IMR-90 (cell line): ENCODE data around the gene CEBPE. TPM values are rescaled to one million over a fixed set of nuclear protein-coding genes. Genes with fewer than 3 reads are reported as not detected.

ENCODE experiments used
- ATAC-seq: fragments of 200-7000 bp; cut with Tn5 transposase; 2 replicates; pipeline ENCODE4 v1.9.1; 2020; ENCODE audit warnings: low read depth, mild to moderate bottlenecking, moderate library complexity
- BruUV-seq: library from RNA; stranded (reverse); fragments of 400-500 nt; replicated peaks from 2 replicates; lab custom pipeline; 2021; lab: Mats Ljungman, UMichigan
- CTCF ChIA-PET: fragments of 300-600 bp; formaldehyde crosslinking; extraction: SDS; loops from one replicate; lab custom pipeline; 2021; ENCODE audit warnings: antibody characterized with exemption; lab: Yijun Ruan, JAX
- POLR2A ChIA-PET: fragments of 300-600 bp; sonication (Branson Sonifier 250); formaldehyde crosslinking; loops from one replicate; lab custom pipeline; 2022; ENCODE audit warnings: antibody characterized with exemption; ENCODE audit not compliant: unreplicated experiment; lab: Charles Lee
- DNase-seq: peaks from one replicate; pipeline ENCODE4 v3.0.0; 2013
- H2AFZ ChIP-seq: replicated peaks from 2 replicates; pipeline ENCODE3; 2013; ENCODE audit warnings: low read length, mild to moderate bottlenecking; ENCODE audit not compliant: poor library complexity
- H2AK5ac ChIP-seq: 2 replicates; pipeline ENCODE4 v1.6.1; 2013; ENCODE audit warnings: low read depth, low read length, inconsistent platforms
- H2AK9ac ChIP-seq: replicated peaks from 2 replicates; pipeline ENCODE3; 2013; ENCODE audit warnings: mild to moderate bottlenecking, low read depth, low read length, moderate library complexity; ENCODE audit not compliant: poor library complexity
- H2BK120ac ChIP-seq: 2 replicates; pipeline ENCODE4 v1.6.1; 2013; ENCODE audit warnings: low read depth, low read length, inconsistent platforms
- H2BK15ac ChIP-seq: 3 replicates; pipeline ENCODE4 v1.6.1; 2013; ENCODE audit warnings: low read depth, low read length, inconsistent platforms
- H2BK20ac ChIP-seq: 2 replicates; pipeline ENCODE4 v1.6.1; 2013; ENCODE audit warnings: low read depth, mild to moderate bottlenecking, inconsistent platforms, low read length, moderate library complexity
- H2BK5ac ChIP-seq: 2 replicates; pipeline ENCODE4 v1.6.1; 2013; ENCODE audit warnings: mild to moderate bottlenecking, low read depth, low read length, inconsistent platforms; ENCODE audit not compliant: poor library complexity, severe bottlenecking
- H3K14ac ChIP-seq: replicated peaks from 2 replicates; pipeline ENCODE4 v1.6.1; 2013; ENCODE audit warnings: low read depth, low read length, inconsistent platforms
- H3K18ac ChIP-seq: 2 replicates; pipeline ENCODE4 v1.6.1; 2013; ENCODE audit warnings: low read depth, low read length, control low read depth
- H3K23ac ChIP-seq: 2 replicates; pipeline ENCODE4 v1.6.1; 2013; ENCODE audit warnings: low read depth, low read length, inconsistent platforms
- H3K27ac ChIP-seq: 2 replicates; pipeline ENCODE4 v1.5.1; 2013; ENCODE audit warnings: mild to moderate bottlenecking, control low read depth, low read length; ENCODE audit not compliant: insufficient read depth
- H3K27me3 ChIP-seq: 2 replicates; pipeline ENCODE4 v1.6.1; 2013; ENCODE audit warnings: low read length; ENCODE audit not compliant: control insufficient read depth, insufficient read depth
- H3K36me3 ChIP-seq: 2 replicates; pipeline ENCODE4 v1.6.1; 2013; ENCODE audit warnings: low read length, mixed read lengths; ENCODE audit not compliant: control insufficient read depth, insufficient read depth
- H3K4ac ChIP-seq: 2 replicates; pipeline ENCODE4 v1.6.1; 2013; ENCODE audit warnings: low read depth, low read length, inconsistent platforms
- H3K4me1 ChIP-seq: 2 replicates; pipeline ENCODE4 v1.6.1; 2013; ENCODE audit warnings: low read length, mixed read lengths; ENCODE audit not compliant: control insufficient read depth, insufficient read depth
- H3K4me2 ChIP-seq: 2 replicates; pipeline ENCODE4 v1.6.1; 2013; ENCODE audit warnings: low read depth, mild to moderate bottlenecking, control low read depth, low read length, moderate library complexity
- H3K4me3 ChIP-seq: 2 replicates; pipeline ENCODE4 v1.5.1; 2013; ENCODE audit warnings: low read depth, mild to moderate bottlenecking, control low read depth, low read length, moderate library complexity; ENCODE audit not compliant: insufficient read depth
- H3K56ac ChIP-seq: 2 replicates; pipeline ENCODE4 v1.6.1; 2013; ENCODE audit warnings: low read length, inconsistent platforms; ENCODE audit not compliant: insufficient read depth; ENCODE audit errors: extremely low read depth
- H3K79me1 ChIP-seq, 2 experiments: 2 replicates each; pipeline ENCODE4 v1.6.1; 2013; ENCODE audit warnings: low read length in 2 of 2, inconsistent platforms in 1 of 2, low read depth in 1 of 2
- H3K9ac ChIP-seq: 2 replicates; pipeline ENCODE4 v1.6.1; 2013; ENCODE audit warnings: low read depth, low read length, control low read depth
- H3K9me1 ChIP-seq: 2 replicates; pipeline ENCODE4 v1.6.1; 2013; ENCODE audit warnings: low read length, inconsistent platforms; ENCODE audit not compliant: insufficient read depth
- H3K9me3 ChIP-seq: 2 replicates; pipeline ENCODE4 v1.6.1; 2013; ENCODE audit warnings: low read length; ENCODE audit not compliant: control insufficient read depth, insufficient read depth
- H4K20me1 ChIP-seq: 2 replicates; pipeline ENCODE4 v1.6.1; 2013; ENCODE audit warnings: low read length, inconsistent platforms; ENCODE audit not compliant: insufficient read depth
- H4K5ac ChIP-seq: 2 replicates; pipeline ENCODE4 v1.6.1; 2013; ENCODE audit warnings: mild to moderate bottlenecking, low read depth, low read length, control low read depth
- H4K8ac ChIP-seq, 2 experiments: 2 replicates each; pipeline ENCODE4 v1.6.1; 2013; ENCODE audit warnings: low read depth in 2 of 2, low read length in 2 of 2, control low read depth in 1 of 2, inconsistent platforms in 1 of 2
- H4K91ac ChIP-seq: 2 replicates; pipeline ENCODE4 v1.6.1; 2013; ENCODE audit warnings: low read depth, low read length, inconsistent platforms; ENCODE audit not compliant: insufficient read depth
- BHLHE40 ChIP-seq: fragments of 150-350 bp; IDR thresholded peaks from 2 replicates; pipeline ENCODE4 v1.6.1; 2016; ENCODE audit warnings: mild to moderate bottlenecking, low read depth, low read length
- CHD1 ChIP-seq: IDR thresholded peaks from 2 replicates; pipeline ENCODE4 v1.6.1; 2012; ENCODE audit warnings: low read depth, low read length, improper control_type of control experiment
- FOS ChIP-seq: fragments of 150-350 bp; IDR thresholded peaks from 2 replicates; pipeline ENCODE4 v1.6.1; 2016; ENCODE audit warnings: low read depth, low read length
- MXI1 ChIP-seq: IDR thresholded peaks from 2 replicates; pipeline ENCODE4 v1.6.1; 2012; ENCODE audit warnings: low read depth, mild to moderate bottlenecking, low read length, moderate library complexity, borderline replicate concordance
- NFE2L2 ChIP-seq: fragments of 150-350 bp; IDR thresholded peaks from 2 replicates; pipeline ENCODE4 v1.6.1; 2016; ENCODE audit warnings: low read depth, mild to moderate bottlenecking, low read length
- POLR2A ChIP-seq: IDR thresholded peaks from 2 replicates; pipeline ENCODE4 v1.6.1; 2012; ENCODE audit warnings: mild to moderate bottlenecking, low read depth, low read length
- RAD21 ChIP-seq: IDR thresholded peaks from 2 replicates; pipeline ENCODE4 v1.6.1; 2012; ENCODE audit warnings: low read length, improper control_type of control experiment
- WGBS, 2 experiments: methylation state at CpG; one replicate each; pipeline versions ENCODE4 v1.1.5 to v1.1.7; 2013; ENCODE audit warnings: missing lambda C conversion rate in 2 of 2; ENCODE audit not compliant: insufficient read length in 1 of 2; ENCODE audit errors: extremely low coverage in 2 of 2; 5-methylcytosine and 5-hydroxymethylcytosine counted together
- dilution Hi-C: fragments of 300-500 bp; cut with HindIII; formaldehyde crosslinking; loops from one replicate; pipeline ENCODE4 v1.14.3; 2018; ENCODE audit warnings: low sequenced_read_pairs; ENCODE audit not compliant: unreplicated experiment
- in situ Hi-C: fragments of 300-500 bp; cut with MboI; formaldehyde crosslinking; loops from 3 replicates; pipeline ENCODE4 v1.14.3; 2019; ENCODE audit warnings: low sequenced_read_pairs, inconsistent platforms, mixed read lengths
- intact Hi-C: fragments of 100-400 bp; cut with micrococcal nuclease; formaldehyde crosslinking; loops from 2 replicates; pipeline ENCODE4 v1.10.0; 2022
- polyA plus RNA-seq, 3 experiments: library from polyadenylated mRNA; depleted of rRNA; stranded (reverse); fragments of >200 nt; gene quantifications; 2 replicates each; pipeline ENCODE4 v1.2.3, GENCODE V29; 2012; ENCODE audit warnings: low replicate concordance in 1 of 3
- total RNA-seq: library from RNA; depleted of rRNA; stranded (reverse); fragments of >200 nt; gene quantifications from 2 replicates; pipeline ENCODE4 v1.2.3, GENCODE V29; 2012
- TF ChIP-seq, protein P1 (sequence below): fragments of 150-350 bp; IDR thresholded peaks from 2 replicates; pipeline ENCODE4 v1.6.1; 2017; ENCODE audit warnings: mild to moderate bottlenecking, antibody characterized with exemption, low read length, low read depth
- TF ChIP-seq, protein P2 (sequence below): fragments of 150-350 bp; IDR thresholded peaks from 2 replicates; pipeline ENCODE4 v1.6.1; 2016; ENCODE audit warnings: low read depth, mild to moderate bottlenecking, low read length, moderate library complexity, borderline replicate concordance

CEBPE gene
- total and polyA plus RNA-seq, 2 of the 4 experiments (the other 2 are of a cell fraction) = 0.05 TPM; not detected in 1

DNA sequence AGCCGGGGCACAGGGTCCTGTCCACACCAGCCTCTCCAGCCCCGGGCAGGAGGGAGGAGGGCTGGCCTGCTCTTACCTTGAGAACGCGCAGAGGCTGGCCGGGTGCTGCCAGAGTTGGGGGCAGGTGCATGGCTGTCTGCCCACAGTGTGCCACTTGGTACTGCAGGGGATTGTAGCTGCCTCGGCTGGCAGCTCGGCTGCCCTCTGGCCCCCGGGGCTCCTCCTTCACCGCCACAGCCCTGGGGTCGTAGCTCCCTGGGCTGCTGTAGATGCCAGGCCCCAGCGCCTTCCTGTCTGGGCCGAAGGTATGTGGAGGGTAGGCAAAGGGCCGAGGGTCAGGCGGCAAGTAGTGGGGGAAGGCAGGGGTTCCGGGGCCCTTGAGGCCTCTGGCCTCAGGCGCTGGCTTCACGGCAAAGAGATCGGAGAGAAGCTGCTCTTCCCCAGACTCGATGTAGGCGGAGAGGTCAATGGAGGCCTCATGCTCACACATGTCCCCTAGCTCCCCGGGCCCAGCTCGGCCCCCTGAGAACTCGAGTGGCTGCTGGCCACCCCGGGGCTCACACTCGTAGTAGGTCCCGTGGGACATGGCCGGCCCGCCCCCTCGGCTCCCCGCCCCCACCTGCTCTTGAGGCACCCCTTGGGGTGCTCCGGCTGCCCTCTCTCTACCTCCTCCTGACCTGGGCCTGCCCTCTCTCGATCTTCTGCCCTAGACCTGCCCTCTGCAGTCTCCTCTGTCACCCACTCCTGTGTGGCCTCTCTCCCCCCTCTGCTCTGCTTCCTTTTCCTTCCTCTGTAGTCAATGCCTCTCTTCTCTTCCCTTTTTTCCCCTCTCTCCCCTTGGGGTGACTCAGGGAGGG, at the start of gene CEBPE (continued):
- TF ChIP-seq, protein P1, sequence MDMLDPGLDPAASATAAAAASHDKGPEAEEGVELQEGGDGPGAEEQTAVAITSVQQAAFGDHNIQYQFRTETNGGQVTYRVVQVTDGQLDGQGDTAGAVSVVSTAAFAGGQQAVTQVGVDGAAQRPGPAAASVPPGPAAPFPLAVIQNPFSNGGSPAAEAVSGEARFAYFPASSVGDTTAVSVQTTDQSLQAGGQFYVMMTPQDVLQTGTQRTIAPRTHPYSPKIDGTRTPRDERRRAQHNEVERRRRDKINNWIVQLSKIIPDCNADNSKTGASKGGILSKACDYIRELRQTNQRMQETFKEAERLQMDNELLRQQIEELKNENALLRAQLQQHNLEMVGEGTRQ = no peak
- TF ChIP-seq NFE2L2 (no peak), FOS (no peak), MXI1 (no peak)

DNA sequence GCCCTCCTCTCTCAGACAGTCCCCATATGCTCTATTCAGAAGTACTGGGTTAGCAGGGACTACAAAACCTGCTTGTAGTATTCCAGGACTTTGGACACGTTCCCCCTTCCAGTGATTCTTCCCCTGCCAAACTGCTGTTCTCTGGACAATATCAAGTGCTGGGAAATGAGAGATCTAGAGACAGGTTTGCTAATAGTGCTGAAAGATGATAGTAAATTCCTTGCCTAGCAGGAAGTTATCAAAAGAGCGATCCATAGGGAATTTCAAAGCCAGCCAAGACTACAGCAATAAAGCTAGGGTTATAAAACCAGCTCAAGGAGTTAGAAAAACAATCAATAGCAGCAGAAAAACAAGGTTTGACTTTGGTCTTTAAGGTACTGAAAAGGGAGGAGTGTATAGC, 49.2 kb upstream of the CEBPE start:
- H4K5ac ChIP-seq = no peak overlapping the region
- H4K91ac ChIP-seq = no peak overlapping the region
- no peak for TF ChIP-seq NFE2L2
- TF ChIP-seq RAD21 = no peak
- TF ChIP-seq, protein P2, sequence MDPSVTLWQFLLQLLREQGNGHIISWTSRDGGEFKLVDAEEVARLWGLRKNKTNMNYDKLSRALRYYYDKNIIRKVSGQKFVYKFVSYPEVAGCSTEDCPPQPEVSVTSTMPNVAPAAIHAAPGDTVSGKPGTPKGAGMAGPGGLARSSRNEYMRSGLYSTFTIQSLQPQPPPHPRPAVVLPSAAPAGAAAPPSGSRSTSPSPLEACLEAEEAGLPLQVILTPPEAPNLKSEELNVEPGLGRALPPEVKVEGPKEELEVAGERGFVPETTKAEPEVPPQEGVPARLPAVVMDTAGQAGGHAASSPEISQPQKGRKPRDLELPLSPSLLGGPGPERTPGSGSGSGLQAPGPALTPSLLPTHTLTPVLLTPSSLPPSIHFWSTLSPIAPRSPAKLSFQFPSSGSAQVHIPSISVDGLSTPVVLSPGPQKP = no peak
- TF ChIP-seq, protein P1 = no peak
- no peak for TF ChIP-seq CHD1
- no peak for TF ChIP-seq BHLHE40
- TF ChIP-seq POLR2A = no peak

More for the DNA sequence above, 49.2 kb upstream of the CEBPE start:
- no peaks in the 10 kb centered on the region for H3K9me1 ChIP-seq
- H3K56ac ChIP-seq = no peak overlapping the region
- H3K4me2 ChIP-seq = no peak overlapping the region
- H2AK9ac ChIP-seq = no peak overlapping the region
- no peak overlapping the region for H2BK20ac ChIP-seq
- H3K36me3 ChIP-seq = no peaks in the 10 kb centered on the region
- H3K23ac ChIP-seq = no peak overlapping the region
- no peak overlapping the region for H3K18ac ChIP-seq
- no peaks in the 10 kb centered on the region for H3K4me1 ChIP-seq
- intact Hi-C loops (no loop called here), in situ Hi-C loops (no loop called here), dilution Hi-C loops (no loop called here)
- no peaks in the 10 kb centered on the region for H3K9me3 ChIP-seq
- no CpG with 5 or more reads among the region's 2 CpGs for WGBS, 2 experiments
- H3K4ac ChIP-seq = no peak overlapping the region
- H2BK5ac ChIP-seq = no peak overlapping the region
- H2AK5ac ChIP-seq = no peak overlapping the region
- ATAC-seq = no peak
- DNase-seq = no peak
- CTCF ChIA-PET = interaction anchor here (0.6 kb wide), 1 partner anchor 31 kb away, joined by 3 read pairs; no protein-coding TSS in a partner anchor
- H3K4me3 ChIP-seq = no peak overlapping the region
- POLR2A ChIA-PET = no interaction called here
- no peak overlapping the region for H3K14ac ChIP-seq
- no peak overlapping the region for H2BK120ac ChIP-seq
- H4K8ac ChIP-seq = no peak overlapping the region
- H4K20me1 ChIP-seq = no peaks in the 10 kb centered on the region
- no TSS peak for BruUV-seq
- no peak overlapping the region for H3K9ac ChIP-seq
- peaks cover 42% of the 10 kb centered on the region for H3K27me3 ChIP-seq
- no peaks in the 10 kb centered on the region for H3K79me1 ChIP-seq
- H2BK15ac ChIP-seq = no peak overlapping the region
- H2AFZ ChIP-seq = no peak overlapping the region
- no peak overlapping the region for H3K27ac ChIP-seq
